HepG2 (cell line): ENCODE data around the gene SBK2. TPM values are rescaled to one million over a fixed set of nuclear protein-coding genes. Genes with fewer than 3 reads are reported as not detected.

ENCODE experiments used
- ATF7 ChIP-seq, 2 experiments: fragments of 450-650 bp in 1 of 2; sonication (generic) in 1 of 2; formaldehyde crosslinking in 1 of 2; IDR thresholded peaks; 2 replicates each; pipeline versions ENCODE4 v1.4.0 to v1.6.1; 2016 to 2020; ENCODE audit warnings: antibody characterized with exemption in 1 of 2, mild to moderate bottlenecking in 1 of 2, missing genetic modification reagents in 1 of 2
- ATF7-NPFF ChIP-seq: sonication (generic); formaldehyde crosslinking; IDR thresholded peaks from 2 replicates; pipeline ENCODE4 v1.8.1; 2023; ENCODE audit warnings: mild to moderate bottlenecking, low read depth, missing genetic modification reagents, moderate library complexity
- ATM ChIP-seq: fragments of 450-650 bp; IDR thresholded peaks from 2 replicates; pipeline ENCODE4 v1.7.1; 2017; ENCODE audit warnings: mild to moderate bottlenecking, borderline replicate concordance
- FOXA3 ChIP-seq: IDR thresholded peaks from 2 replicates; pipeline ENCODE4 v1.6.1; 2016; ENCODE audit warnings: missing genetic modification reagents, missing compliant biosample characterization
- HMGXB4 ChIP-seq, 2 experiments: sonication (generic) in 1 of 2; formaldehyde crosslinking in 1 of 2; IDR thresholded peaks; 2 replicates each; pipeline versions ENCODE4 v1.4.0 to v1.6.1; 2018 to 2020; ENCODE audit warnings: missing genetic modification reagents in 2 of 2, borderline replicate concordance in 1 of 2, low read depth in 1 of 2, mild to moderate bottlenecking in 1 of 2, missing biosample characterization in 1 of 2
- KDM3A ChIP-seq: IDR thresholded peaks from 2 replicates; pipeline ENCODE4 v1.6.1; 2018; ENCODE audit warnings: low read depth, missing compliant biosample characterization
- LCORL ChIP-seq, 2 experiments: fragments of 450-650 bp in 1 of 2; sonication (generic) in 1 of 2; formaldehyde crosslinking in 1 of 2; IDR thresholded peaks; 2 replicates each; pipeline versions ENCODE4 v1.5.0 to v1.6.1; 2017 to 2020; ENCODE audit warnings: antibody characterized with exemption in 1 of 2, missing genetic modification reagents in 1 of 2
- NFE2 ChIP-seq: sonication (generic); formaldehyde crosslinking; IDR thresholded peaks from 2 replicates; pipeline ENCODE4 v1.4.0; 2020; ENCODE audit warnings: missing genetic modification reagents
- NR0B2 ChIP-seq: sonication (generic); formaldehyde crosslinking; IDR thresholded peaks from 2 replicates; pipeline ENCODE4 v1.4.0; 2020; ENCODE audit warnings: mild to moderate bottlenecking, missing genetic modification reagents
- PRDM10 ChIP-seq: sonication (generic); formaldehyde crosslinking; IDR thresholded peaks from 2 replicates; pipeline ENCODE4 v1.4.0; 2020; ENCODE audit warnings: low read depth, missing genetic modification reagents
- SMAD3 ChIP-seq: sonication (generic); formaldehyde crosslinking; IDR thresholded peaks from 2 replicates; pipeline ENCODE4 v1.4.0; 2020; ENCODE audit warnings: missing genetic modification reagents
- SP1 ChIP-seq, 2 experiments: fragments of 450-650 bp in 1 of 2; sonication (generic) in 1 of 2; formaldehyde crosslinking in 1 of 2; IDR thresholded peaks; 2 replicates each; pipeline versions ENCODE4 v1.4.0 to v1.6.1; 2016 to 2020; ENCODE audit warnings: missing genetic modification reagents in 1 of 2
- SP4 ChIP-seq: sonication (generic); formaldehyde crosslinking; IDR thresholded peaks from 2 replicates; pipeline ENCODE4 v1.8.1; 2023; ENCODE audit warnings: mild to moderate bottlenecking, missing genetic modification reagents
- XRCC5 ChIP-seq: fragments of 200-400 bp; formaldehyde crosslinking; optimal IDR thresholded peaks from 2 replicates; pipeline ENCODE3; 2017; ENCODE audit warnings: mild to moderate bottlenecking, low read length
- ZBTB14 ChIP-seq: sonication (generic); formaldehyde crosslinking; IDR thresholded peaks from 2 replicates; pipeline ENCODE4 v1.4.0; 2020; ENCODE audit warnings: missing genetic modification reagents
- ZNF326 ChIP-seq: sonication (generic); formaldehyde crosslinking; IDR thresholded peaks from 2 replicates; pipeline ENCODE4 v1.4.0; 2020; ENCODE audit warnings: missing genetic modification reagents, borderline replicate concordance
- ZNF547 ChIP-seq: sonication (generic); formaldehyde crosslinking; IDR thresholded peaks from 2 replicates; pipeline ENCODE4 v1.5.1; 2020; ENCODE audit warnings: mild to moderate bottlenecking, missing genetic modification reagents
- ZNF564 ChIP-seq: sonication (generic); formaldehyde crosslinking; IDR thresholded peaks from 2 replicates; pipeline ENCODE4 v1.8.1; 2023; ENCODE audit warnings: mild to moderate bottlenecking, missing genetic modification reagents
- polyA plus RNA-seq, 8 experiments: library from polyadenylated mRNA; depleted of rRNA in 3 of 8; stranded (reverse) in 7 of 8; unstranded in 1 of 8; fragments of >200 nt; fragmentation: Illumina TruSeq in 4 of 8; extraction: Trizol in 4 of 8; gene quantifications; 2 replicates each; pipeline versions ENCODE4 v1.2.1 to v1.2.3, GENCODE V29; 2011 to 2016; ENCODE audit warnings: low read depth in 4 of 8, missing spikeins in 1 of 8, mixed read lengths in 1 of 8; ENCODE audit not compliant: insufficient read depth in 1 of 8
- total RNA-seq, 5 experiments: library from RNA; depleted of rRNA; stranded (reverse); fragments of >200 nt; fragmentation: Illumina TruSeq; extraction: Trizol; gene quantifications; 2 replicates each; pipeline ENCODE4 v1.2.3, GENCODE V29; 2016; ENCODE audit warnings: low read depth in 1 of 5

Gene SBK2
- total and polyA plus RNA-seq, 2 of the 13 experiments (the other 11 are each of a cell fraction or from before 2014, with no cell fraction given), result 0.24 TPM; not detected in 1

GRCh38 chr19:55580628-55581144 is 43.8 kb upstream of the SBK2 start, which contains the start of gene ZNF579 (continued):
- no peak for TF ChIP-seq SP1 (IDR thresholded peaks at IDR 0.05)
- peak; percentile 69; the same call in 1 of the 2 replicates for TF ChIP-seq SP1 (CRISPR knock-in tag; IDR thresholded peaks at IDR 0.05)
- peak; percentile 27; the same call in 1 of the 2 replicates for TF ChIP-seq PRDM10 (CRISPR knock-in tag)
- TF ChIP-seq SP4 (CRISPR knock-in tag), result peak; percentile 37
- no peak for TF ChIP-seq ATF7 (IDR thresholded peaks at IDR 0.05)
- peak; percentile 7; the same call in 1 of the 2 replicates for TF ChIP-seq ATF7 (CRISPR knock-in tag; IDR thresholded peaks at IDR 0.05)
- no peak for TF ChIP-seq LCORL (IDR thresholded peaks at IDR 0.05)
- peak; percentile 10; the same call in 1 of the 2 replicates for TF ChIP-seq LCORL (CRISPR knock-in tag; IDR thresholded peaks at IDR 0.05)
- no peak for TF ChIP-seq ATF7-NPFF (CRISPR knock-in tag)
- TF ChIP-seq ZNF564, result 0 out of 2 replicates have a peak, but pooled peaks have one; percentile 35
- TF ChIP-seq NR0B2 (CRISPR knock-in tag), result 0 out of 2 replicates have a peak, but pooled peaks have one; percentile 9
- no peak for TF ChIP-seq ZNF326 (CRISPR knock-in tag)
- no peak for TF ChIP-seq ATM
- peak; percentile 56 for TF ChIP-seq XRCC5
- TF ChIP-seq FOXA3 (CRISPR knock-in tag), result 0 out of 2 replicates have a peak, but pooled peaks have one; percentile 18
- TF ChIP-seq ZNF547, result peak; percentile 56; the same call in 1 of the 2 replicates
- TF ChIP-seq HMGXB4 (CRISPR knock-in tag; IDR thresholded peaks at IDR 0.05; ENCODE audit: borderline replicate concordance in 1 of 2, low read depth in 1 of 2), result peak; percentile 20 to 78; a peak in 2 of 4 replicates
- TF ChIP-seq ZBTB14, result no peak
- TF ChIP-seq NFE2, result no peak
- 0 out of 2 replicates have a peak, but pooled peaks have one; percentile 42 for TF ChIP-seq KDM3A (CRISPR knock-in tag)
- TF ChIP-seq SMAD3, result 0 out of 2 replicates have a peak, but pooled peaks have one; percentile 11
